SKM-1 (cell line): ENCODE measurements around the gene TMEM178A.

Experiments used
- DNase-seq: peaks from one replicate; lab custom pipeline; 2025; ENCODE audit not compliant: unreplicated experiment; lab: John Stamatoyannopoulos, UW

Gene TMEM178A

DNA sequence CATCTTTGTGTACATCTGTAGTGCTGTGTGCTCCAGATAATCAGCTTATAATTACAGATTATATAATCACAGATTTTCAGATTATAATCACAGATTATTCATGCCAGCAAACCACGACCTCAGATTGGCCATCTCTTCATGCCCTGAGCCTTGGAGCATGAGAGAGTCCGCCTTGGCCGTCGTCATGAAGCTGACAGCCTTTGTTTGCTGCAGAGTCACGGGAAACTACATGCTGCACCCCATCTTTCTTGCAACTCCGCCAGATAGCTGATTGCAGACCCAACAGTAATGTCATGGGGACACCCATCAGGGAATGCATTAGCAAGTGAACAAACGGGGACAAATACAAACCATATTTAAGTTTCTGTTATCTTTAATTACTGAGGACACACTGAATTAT, 7.3 kb downstream of the TMEM178A start:
- DNase-seq: no peak

DNA sequence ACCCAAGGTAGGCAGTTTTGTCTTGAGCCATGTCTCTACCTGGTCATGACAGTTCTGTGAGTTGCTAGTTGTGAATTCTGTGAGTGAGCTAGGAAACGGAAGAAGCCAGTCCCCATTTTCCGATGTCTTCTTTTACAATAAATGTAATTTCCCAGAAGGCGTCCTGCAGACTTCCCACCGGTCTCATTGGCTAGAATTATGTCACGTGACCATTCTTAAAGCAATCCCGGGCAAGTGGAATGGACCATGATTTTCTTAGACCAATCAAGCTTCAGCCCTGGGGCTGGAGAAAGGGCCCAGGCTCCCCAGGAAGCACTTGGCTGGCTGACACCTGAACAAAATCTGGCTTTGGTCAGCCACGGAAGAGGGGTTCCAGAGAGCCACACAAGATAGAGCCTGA, 10.6 kb downstream of the TMEM178A start:
- no peak for DNase-seq

DNA sequence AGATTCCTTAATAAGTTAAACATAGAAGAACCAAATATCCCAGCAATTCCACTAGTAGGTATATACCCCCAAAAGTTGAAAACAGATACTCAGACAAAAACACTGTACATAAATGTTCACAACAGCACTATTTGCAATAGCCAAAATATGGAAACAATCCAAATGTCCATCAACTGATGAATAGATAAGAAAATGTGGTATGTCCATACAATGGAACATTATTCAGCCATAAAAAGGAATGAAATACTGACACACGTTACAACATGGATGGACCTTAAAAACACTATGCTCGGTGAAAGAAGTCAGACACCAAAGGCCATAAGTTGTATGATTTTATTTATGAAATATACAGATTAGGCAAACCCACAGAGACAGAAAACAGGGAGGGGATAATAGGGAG, 12.5 kb downstream of the TMEM178A start:
- no peak for DNase-seq

DNA sequence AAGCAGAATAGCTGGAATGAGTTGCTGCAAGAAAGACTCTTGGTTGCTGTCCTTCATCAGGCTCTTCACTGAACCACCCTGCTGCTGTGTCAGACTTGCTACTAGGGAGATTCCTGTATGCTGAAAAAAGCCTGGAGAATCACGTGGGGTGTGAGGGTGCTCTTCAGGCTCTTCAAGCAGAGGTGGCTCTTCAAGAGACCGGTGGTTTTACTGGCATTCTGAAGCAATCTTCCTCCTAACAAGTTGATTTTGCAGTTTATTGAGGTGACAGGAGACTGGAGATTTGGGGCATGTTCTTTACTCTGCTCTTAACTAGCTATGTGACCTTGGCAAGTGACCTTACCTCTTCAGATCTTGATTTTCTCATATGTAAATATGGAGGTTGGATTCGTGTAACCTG, 14.1 kb downstream of the TMEM178A start:
- DNase-seq: no peak

DNA sequence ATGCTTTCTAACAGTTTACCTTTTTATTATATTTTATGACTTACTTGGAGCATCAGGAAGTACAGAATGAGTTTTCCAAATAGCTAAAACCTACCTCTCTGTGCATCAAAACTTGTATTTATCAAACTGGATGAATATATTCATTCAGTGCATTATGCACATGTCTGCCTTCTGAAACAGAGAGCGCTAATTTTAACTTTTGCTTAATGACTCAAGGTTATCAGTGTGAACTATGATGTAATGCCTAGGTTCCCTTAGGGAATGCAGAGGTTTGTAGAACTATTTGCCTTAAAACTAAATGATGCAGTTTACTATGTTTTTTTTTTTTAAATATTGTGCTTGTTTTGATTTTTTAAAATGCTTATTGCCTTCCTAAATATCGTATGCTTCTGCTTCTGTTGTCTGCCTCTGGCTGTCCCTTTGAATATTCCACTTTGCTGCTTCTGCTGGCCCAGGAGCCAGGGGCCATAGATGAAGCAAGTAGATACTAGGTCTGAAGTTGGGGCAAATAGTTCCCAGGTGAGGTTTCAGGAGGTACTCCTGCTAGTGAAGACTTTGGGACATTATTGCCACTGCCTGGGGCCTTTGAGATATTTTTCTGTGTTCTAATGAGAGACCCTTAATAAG, 16.5 kb downstream of the TMEM178A start:
- DNase-seq: no peak

DNA sequence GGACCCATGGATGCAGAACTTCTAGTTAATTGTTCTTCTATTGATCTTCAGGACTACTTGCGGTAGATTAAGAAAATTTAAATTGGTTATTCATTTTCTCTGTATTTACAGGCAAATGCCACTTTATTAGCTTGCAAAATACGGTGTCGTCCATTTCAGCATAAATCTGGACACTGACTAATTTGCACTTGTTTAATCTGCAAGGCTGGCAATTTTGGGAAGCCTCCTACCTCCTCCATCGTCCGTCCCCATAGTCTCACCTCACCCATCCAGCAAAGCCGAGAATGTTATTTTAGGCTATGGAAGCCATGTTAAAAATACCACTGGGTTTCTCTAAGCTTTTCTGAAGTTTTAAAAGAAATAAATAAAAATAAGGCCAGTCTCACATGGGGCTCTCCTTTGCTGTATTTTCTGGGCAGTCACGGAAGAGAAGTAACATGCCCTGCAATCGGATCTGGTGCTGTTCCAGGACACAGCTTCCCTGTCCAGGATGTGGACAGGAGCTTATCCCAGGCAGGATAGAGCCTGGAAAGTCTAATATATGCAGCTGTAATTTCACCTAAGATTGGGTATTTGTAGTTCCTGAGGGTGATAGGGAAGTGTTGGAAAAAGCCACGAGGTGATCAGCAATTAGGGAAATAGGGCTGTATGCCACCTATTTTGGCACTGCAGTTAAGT, 17.4 kb downstream of the TMEM178A start:
- DNase-seq: no peak

DNA sequence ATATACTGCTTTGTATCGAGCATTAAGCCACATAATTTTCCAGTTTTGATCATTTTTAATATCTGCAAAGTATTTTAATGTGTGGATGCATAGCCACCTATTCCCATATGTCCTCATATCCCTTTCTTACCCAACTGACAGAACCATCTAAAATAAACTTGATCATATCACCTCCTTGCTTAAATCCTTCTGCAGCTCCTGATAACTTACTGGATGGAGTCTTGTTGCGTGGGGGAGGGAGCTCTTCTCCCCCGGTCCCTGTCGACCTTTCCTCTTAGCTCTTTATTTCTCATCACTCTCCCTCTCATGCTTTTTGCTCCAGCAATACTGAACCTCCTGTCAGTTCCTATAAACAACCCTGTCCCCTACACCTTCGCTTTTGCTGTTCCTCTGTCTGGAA, 18.7 kb downstream of the TMEM178A start:
- no peak for DNase-seq

DNA sequence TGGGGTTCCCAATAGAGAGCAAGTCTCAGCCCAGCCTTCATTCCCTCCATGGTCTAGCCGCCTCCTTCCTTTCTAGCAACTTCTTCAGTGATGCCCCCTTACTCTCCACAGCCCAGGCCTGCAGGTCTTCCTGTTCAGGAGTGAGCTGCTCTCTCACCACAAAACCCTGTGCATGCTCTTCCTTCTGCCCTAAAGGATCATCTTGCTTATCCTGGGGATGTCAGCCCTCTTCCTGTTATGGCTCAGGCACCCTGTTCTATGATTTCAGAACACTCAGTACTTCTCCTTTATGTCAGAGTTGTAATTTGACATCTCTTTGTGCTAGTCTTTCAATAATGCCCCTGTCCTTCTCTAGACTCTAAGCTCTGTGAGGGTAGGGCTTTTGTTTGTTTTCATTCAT, 19.4 kb downstream of the TMEM178A start:
- DNase-seq: peak; percentile 25

DNA sequence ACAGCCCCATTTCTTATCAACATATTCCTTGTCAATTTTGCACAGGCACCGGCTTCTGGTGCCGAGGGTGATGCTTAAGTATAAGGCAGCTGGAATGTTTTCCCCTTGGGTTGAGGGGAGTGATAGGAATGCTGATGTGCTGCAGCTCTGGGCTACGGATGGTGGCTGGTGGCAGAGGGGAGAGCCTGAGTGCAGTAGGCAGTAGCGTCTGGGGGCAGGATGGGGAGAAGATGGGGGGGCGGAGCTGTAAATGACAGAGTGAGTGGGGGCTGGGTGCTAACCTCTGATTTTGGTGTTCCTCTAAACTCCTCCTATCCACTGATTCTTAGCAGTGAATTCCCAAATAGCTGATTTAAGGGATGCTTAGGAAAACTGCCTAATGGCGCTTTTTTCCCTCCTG, 20.7 kb downstream of the TMEM178A start:
- DNase-seq: no peak

DNA sequence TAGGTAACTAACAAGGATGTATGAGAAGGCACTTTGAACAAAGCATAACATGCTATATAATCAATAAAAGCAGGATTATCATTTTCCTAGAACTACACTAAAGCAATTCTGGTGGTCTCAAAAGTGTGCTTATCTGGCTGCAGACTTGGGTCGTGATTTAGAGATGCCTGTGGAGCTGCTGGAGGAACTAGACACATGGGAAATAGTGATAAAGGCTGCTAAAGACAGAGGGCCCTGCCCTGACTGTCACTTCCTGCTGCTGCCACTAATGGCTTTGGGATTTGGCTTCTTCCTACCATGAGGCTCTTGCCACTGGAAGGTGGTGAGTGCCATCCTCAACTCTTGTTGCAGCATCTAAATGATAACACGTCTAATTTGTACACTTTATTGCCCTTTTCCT, 22.5 kb downstream of the TMEM178A start:
- no peak for DNase-seq

DNA sequence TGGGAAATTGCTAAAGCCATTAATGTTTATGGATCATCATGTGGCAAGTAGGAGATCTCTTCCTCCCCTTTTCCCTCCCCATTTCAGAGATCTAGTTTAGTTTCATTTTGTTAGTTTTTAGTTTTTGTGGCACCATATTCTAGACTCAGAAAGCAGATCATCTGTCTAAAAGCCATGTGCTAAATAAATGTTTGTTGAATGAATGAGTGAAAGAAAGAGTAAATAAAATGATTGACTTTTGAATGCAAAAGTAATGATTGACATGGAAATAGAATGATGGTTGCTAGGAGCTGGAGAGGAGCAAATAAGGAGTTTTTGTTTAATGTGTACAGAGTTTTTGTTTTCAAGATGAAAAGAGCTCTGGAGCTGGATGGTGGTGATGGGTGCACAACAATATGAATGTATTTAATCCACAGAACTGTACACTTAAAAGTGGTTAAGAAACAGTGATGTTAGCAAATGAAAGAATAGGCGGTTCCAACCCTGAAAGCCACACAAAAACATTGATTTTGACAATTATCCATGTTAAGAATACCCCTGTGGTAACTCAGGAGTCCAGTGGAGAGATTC, 23.6 kb downstream of the TMEM178A start:
- DNase-seq: no peak

DNA sequence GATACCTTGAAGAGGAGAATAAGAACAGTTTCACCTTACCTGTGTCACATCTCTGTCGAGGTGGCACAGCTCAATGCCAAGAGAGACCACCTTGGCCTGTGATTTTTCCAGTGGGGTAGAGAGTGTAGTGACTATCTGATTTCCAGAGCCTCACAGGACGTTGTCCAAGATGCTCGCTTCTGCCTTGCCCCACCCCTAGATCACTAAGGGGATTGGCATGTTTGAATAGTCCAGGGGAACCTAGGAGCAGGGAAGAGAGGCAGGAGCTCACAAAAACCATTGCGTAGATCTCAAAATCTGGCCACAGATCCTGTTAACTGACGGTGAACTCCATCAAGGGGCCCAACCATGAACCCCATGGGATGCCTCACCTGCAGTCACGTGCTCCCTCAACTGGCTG, 24.2 kb downstream of the TMEM178A start:
- DNase-seq: no peak

DNA sequence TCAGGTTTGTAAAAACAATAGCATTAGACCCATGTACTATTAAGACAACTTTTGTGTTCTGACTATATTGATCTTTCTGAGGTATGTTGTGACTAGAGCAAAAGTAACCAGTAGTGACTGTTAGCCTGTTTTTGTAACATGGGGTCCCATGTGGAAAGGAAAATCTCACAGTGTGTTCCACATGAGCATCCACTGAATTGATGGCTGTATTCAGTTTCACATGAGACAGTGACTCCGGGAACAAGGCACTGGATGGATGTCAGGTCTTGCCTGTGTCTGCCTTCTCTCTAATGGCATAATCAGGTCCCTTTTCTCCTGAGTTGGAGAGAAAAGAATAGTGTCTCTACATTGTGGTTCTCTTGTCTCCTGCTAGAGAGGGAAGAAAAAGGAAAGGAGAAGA, 27.5 kb downstream of the TMEM178A start:
- no peak for DNase-seq

DNA sequence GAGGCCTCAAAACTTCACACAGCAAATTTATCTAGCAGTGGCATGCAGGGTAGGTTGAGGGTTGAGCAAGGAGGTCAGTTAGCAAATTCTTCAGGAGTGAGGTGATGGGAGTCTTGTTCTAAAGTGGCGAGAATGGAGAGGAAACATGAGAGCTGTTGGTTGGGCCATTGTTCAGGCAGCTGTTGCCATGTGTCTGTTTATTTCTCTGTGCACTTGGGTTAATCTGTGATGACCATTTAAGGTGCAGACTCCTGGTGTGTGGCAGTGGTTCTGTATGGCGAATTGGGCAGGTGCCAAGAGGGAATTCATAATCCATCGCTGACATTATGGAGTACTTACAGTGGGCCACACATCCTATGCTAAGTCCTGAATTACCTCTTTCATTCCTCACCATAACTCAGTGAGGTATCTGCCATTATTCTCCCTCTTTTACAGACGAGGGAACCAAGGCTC, 30.4 kb downstream of the TMEM178A start:
- no peak for DNase-seq

DNA sequence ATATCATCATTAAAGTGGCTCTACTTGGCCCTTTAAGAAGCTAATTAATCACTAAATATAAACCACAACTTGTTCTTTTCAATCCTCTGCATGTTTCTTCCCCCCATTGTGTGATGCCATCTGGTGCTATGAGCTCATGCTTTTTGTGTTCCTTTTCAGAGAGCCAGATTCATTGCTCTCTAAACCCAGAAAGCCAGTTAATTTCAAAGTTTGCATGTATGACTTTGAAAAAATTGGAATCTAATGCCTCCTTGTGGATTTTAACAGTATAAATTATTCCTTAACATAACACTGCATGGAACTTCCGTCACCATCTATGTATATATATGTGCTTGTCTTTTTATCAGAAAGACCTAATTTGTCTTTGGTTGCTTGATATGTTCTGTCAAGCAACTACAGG, 31.1 kb downstream of the TMEM178A start:
- no peak for DNase-seq

DNA sequence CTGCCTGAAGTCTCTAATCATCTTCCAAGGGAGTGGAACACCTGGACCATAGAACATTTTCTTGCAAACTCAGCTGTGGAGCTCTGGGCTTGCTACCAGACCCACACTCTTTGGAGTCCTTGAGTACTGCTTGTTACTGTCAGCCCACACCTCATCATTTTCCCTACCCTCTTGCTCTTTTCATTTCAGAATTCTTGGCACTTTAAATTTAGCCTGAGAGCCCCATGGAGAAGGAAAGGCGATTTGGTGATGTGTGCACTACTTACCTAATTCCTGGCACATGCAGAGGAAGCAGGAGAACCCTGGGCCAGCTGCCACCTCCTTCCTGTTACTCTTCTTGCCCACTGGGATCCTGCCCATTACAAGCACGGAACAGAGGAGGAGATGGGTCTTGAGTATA, 31.7 kb downstream of the TMEM178A start:
- DNase-seq: no peak

DNA sequence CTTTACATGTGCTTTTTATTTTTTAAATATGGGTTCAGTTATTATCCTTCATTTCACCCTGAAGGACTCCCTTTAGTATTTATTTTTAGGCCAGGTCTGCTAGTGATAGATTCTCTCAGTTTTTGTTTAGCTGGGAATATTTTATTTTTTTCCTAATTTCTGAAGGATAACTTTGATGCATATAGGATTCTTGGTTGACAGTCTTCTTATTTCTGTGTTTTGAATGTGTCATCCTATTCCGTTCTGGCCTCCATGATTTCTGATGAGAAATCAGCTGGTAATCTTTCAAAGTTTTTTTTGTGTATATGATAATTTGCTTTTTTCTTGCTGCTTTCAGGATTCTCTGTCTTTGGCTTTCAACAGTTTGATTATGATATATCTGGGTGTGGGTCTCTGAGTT, 35.4 kb downstream of the TMEM178A start:
- DNase-seq: no peak

DNA sequence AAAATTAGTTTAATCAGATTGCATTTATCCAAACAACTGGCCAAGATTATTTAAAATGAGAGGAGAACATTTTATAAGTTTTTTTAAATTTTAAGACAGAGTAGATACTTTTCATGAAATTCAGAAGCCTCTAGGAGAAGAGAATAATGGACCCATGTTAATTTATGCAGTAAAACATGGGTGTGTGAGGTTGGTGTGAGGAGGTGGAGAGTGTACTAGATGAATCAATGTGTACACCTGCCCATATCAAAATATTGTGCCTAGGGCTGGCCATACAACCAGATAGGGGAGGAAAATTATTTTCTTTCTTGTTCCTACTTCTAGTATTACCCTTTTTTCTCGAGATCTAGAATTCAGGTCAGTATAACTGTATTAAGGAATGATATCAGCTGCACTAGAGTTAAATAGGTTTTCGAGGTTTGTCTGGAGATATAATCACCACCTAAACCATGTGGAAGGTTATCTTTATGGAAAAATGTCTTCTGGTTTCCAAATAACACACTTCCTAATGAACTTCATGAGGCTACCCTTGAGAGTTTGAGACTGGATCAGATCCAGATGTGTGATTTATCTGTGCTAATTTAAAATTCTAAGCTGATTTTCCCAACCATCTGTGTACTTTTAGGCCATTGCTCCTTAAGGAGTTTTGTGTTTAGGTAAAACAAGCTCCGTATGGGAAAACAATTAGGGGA, 37.6 kb downstream of the TMEM178A start:
- no peak for DNase-seq

DNA sequence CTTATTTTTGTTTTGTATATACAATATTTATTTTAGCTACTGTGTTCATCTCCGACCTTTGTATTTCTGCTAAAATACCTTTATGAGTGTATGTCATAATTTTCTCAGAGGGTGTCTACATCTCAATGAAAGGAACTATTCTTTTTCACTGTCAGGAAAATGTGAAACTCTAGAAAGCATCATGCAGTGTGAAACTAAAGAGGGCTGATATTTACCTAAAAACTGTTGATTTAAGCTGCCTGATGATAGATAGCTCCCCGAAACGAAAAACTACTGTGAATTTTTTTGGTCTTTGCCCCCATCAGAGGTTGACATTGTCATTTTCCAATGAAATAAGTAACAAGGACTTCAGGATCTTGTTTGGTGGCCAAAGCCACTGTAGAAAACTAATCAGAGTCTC, 38.8 kb downstream of the TMEM178A start:
- no peak for DNase-seq

DNA sequence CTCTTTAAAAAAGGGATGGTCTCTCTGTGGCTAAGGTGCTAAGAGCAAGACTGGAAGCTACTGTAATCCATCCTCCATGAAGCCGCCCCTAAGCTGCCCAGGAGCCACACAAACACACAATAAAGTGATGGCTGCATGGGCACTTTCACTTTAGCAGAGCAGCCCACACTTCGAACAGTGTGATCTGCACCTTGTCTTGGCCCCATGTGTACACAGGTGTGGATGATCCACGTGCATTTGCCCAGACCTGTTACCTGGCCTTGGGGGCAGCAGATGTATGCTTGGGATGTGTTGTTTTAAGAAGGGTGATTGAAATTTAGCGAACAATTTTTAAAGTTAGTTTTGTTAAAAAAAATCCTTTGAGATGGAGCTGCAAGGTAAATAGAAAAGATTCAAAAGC, 39.9 kb downstream of the TMEM178A start:
- no peak for DNase-seq

DNA sequence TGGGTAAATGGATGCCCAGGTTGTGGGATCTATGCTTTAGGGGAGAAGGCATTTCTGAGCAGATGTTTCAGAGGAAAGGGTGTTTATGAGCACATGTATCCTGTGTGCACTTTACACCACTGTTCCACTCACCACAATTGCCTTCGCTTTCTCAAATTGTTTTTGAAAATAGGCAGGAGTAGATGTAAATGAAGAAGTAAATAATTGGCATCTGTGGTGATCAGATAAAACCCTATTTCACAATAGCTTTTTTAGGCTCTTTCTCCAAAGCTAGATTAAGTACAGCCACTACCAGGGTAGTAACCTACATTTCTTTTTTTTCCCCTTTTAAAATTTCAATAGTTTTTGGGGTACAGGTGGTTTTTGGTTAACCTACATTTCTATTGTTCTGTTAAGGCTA, 40.6 kb downstream of the TMEM178A start:
- DNase-seq: no peak

DNA sequence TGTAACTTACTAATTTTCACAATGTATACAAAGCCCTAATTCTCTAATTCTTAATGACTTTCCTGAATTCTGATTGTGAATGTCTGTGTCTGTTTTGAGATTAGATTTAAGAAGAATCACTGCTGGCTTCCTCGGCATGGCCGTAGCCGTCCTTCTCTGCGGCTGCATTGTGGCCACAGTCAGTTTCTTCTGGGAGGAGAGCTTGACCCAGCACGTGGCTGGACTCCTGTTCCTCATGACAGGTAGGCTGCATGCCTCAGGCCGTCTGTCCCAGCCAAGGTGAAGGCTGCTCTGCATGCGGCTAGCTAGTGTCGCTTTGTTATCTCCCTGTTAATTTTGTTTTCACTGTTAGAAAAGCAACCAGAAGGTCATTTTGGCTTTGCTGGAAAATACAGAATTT, 41.2 kb downstream of the TMEM178A start:
- DNase-seq: no peak
